HG03066 (cell line): ENCODE data around the gene LRRC74B.

ENCODE experiments used
- ATAC-seq: cut with Tn5 transposase; IDR thresholded peaks from one replicate; pipeline ENCODE4 v1.9.1; 2021; ENCODE audit warnings: low read depth; ENCODE audit not compliant: unreplicated experiment

Gene LRRC74B

DNA sequence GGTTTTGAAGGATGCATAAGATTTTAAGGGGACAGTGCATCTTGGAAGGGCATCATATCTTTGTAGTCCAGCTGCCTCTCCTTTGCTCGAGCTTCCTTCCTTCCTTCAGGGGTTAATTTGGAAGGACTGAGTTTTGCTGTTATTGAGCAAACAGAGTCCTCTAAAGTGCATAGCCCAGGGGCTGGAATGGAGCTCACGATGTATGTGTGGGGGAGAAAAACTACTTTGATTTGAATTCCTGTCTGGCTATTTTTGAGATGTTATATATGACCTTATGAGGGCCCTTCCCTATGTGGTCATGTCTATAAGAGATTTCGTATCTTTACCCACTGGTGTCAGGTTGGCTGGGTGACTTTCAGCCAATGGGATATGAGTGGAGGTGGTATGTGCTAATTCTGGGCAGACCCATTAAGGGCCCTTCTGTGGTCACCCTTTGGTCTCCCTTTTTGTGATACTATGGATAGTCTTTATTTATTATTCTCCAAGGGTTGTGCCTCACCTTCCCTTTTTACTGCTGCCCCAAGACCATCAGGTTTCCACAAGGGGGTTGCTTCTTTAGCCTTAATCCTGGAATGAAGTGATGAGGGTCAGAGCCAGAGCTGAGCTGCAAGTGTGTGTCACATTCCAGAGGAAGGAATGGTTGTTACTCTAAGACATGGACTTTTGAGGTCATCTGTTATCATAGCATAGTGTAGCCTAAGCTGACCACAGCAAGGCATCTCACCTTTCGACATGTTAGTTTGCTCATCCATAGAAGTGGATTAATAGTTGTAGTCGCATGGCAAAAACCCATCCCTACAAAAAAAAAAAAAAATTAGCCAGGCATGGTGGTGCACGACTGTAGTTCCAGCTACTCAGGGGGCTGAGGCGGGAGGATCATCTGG is 54.6 kb downstream of the LRRC74B start:
- ATAC-seq, result no peak

DNA sequence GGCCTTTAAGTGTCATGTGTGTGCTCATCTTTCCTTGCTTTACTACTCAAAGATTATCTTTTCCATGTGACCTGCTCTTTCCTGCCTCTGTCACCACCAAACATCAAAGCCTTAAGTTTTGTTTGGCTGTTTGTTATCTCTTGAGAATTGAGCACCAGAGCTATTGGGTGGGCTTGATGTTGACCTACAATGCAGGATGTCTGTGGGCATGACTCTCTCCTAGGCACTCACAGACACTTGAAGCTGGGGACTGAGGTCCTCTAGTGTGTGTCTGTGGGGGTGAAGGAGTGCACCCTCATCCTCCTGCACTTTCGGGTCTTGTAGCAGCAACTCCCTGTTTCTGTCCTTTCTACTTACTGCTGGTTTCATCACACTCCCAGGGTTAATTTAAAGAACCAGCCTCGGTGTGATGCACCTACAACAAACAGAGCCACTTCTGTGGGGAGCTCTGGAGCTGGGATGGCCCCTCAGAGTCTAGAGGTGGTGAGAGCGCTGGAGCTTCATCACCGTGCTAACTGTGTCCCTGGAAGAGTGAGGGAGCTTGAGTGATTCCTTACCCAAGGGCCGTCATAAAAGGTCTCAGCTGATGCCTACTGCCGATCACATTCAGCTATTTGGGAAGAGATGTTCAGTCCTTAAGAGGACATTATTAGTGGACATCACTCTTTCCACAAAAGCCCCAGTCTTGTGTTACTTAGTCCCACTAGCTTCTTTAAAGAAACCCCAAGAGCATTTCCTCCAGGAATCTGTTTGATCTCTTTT is 56.3 kb downstream of the LRRC74B start:
- ATAC-seq, result no peak

DNA sequence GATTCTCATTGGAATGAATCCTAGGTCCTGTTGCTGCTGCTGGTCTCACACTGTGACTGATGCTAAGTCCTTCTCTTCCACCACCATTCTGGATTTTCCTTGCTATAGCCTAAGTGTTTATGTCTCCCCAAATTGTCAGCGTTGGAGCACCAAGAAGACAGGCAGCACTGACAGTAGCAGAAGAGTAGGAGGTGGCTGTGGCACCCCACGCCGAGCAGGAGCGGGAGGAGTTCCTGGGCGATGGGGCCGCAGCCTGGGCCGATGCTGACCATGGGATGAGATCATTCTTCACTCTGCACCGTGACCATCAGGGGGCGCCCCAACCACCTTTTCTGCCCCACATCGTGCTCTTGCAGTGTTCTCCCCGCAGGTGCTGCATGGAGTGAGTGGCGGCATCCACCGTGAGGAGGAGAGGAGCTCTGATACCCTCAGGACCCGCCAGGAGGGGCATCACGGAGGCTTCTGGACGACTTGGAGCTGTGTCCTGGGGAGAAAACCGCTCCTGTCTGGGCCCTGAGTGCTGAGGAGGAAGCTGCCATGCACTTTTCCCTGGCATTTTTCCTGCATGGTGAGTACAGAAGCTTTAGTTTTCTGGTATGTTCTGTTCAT is 57.0 kb downstream of the LRRC74B start:
- ATAC-seq, result no peak

DNA sequence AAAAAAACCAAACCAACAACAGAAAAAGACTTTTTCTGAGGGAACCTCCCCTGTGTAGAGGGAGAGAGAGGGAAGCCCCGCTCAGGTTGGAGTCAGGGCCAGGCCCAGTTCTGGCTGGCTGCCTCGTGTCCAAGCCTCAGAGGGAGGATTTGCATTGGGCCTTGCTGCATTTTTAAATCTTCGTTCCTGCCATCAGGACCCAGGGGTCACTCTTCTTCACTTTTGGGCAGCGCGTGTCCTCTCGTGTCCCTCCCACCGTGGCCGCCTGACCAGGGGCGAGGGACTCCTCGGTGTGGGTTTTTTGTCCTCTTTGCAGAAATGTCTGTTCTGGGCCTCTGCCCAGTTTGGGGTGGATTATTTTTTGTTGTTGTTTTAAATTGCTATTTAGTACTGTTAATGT is 57.9 kb downstream of the LRRC74B start:
- ATAC-seq, result no peak

DNA sequence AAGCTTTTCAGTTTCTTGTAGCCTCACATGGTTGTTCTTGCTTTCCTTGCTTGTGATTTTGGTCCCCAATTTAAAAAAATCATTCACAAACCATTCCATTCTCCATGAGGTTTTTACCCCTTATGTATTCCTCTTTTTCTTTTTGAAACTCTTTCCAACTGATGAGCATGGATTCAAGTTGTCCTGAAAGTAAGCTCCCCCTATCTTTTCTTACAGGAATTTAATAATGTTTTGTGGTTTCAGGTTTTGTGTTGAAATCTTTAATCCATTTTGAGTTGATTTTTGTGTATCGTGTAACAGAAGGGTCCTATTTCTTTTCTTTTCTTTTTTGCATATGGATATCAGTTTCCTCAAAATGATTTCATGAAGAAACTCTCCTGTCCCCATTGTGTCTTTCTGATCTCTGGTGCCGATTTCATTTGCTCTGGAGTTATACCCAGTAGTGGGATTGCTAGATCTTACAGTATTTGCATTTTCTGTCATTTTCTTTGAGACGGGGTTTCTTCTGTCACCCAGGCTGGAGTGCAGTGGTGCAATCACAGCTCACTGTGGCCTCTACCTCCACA is 58.5 kb downstream of the LRRC74B start:
- ATAC-seq, result no peak

DNA sequence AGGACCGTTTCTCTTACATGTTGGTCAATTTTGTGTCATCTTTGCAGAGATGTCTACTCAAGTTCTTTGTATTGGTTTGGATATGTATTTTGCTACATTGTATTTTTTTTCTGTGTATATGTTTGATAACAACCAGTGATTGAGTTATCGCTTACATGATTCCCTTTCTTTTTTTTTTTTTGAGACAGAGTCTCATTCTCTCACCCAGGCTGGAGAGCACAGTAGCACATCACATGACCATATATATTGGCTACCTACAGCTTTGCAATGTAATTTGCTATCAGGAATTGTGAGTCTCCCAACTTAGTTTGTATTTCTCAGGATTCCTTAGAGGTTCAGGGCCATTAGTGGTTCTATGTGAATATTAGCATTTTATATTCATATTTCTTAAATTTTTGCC is 59.5 kb downstream of the LRRC74B start:
- ATAC-seq, result no peak

DNA sequence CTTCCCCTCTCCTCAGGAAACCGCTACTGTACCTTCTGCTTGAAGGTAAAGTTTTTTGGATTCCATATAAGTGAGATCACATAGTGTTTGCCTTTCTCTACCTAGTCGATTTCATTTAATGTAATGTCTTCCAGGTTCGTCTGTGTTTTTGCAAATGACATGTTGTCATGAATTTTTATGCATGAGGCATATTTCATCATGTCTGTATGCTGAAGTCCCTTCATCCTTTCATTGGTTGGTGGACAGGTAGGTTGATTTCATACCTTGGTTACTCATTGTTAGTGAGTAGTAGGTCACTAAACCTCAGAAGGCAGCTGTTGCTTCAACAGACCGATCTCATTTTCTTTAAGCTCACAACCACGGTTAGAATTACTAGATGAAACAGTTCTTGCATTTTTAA is 60.3 kb downstream of the LRRC74B start:
- ATAC-seq, result no peak

DNA sequence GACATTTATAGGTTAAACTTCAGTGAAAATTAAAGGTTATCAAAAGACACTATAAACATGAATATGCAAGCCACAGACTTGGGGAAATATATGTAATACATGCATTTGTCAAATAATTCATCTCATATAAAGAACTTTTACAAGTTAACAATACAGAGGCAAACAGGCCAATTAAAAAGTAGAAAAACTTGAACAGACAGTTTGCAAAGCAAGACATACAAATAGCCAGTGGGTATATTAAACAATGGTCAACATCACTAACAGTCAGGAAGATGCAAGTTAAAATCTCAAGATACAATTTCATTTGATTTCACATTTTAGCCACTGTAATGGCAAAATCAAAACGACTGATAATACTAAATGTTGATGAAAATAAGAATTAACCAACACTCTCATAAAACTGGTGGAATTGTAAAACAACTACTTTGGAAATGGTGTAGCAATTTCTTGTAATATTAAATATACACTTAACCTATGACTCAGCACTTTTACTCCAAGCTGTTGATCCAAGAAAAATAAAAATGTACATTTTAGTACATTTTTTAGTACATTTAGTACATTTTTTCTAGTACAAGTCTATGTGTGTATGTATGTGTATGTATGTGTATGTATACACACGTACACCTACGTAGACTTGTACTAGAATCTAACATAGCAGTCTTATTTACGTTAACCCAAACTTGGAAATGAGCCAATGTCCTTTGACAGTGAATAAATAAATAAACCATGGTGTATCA is 62.8 kb downstream of the LRRC74B start:
- no peak for ATAC-seq
